ENCODE results near the gene HSD3B2.

The HSD3B2 gene

DNA sequence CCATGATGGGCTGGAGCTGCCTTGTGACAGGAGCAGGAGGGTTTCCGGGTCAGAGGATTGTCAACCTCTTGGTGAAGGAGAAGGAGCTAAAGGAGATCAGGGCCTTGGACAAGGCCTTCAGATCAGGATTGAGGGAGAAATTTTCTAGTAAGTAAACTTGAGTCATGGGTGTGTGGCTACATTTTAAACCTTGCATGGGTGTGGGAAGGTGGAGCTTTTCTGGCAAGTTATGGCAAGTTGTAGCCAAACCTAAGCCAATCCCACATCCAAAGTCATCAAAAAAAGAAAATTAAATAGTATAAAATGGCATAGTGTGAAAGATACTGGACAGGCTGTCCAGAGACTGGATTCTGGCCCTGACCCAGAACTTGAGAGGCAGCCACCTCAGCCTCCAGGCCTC, 52.3 kb downstream of the HSD3B2 start:
- TF ChIP-seq, protein P1, sequence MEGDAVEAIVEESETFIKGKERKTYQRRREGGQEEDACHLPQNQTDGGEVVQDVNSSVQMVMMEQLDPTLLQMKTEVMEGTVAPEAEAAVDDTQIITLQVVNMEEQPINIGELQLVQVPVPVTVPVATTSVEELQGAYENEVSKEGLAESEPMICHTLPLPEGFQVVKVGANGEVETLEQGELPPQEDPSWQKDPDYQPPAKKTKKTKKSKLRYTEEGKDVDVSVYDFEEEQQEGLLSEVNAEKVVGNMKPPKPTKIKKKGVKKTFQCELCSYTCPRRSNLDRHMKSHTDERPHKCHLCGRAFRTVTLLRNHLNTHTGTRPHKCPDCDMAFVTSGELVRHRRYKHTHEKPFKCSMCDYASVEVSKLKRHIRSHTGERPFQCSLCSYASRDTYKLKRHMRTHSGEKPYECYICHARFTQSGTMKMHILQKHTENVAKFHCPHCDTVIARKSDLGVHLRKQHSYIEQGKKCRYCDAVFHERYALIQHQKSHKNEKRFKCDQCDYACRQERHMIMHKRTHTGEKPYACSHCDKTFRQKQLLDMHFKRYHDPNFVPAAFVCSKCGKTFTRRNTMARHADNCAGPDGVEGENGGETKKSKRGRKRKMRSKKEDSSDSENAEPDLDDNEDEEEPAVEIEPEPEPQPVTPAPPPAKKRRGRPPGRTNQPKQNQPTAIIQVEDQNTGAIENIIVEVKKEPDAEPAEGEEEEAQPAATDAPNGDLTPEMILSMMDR (IDR thresholded peaks at IDR 0.05; ENCODE audit: insufficient read depth, missing control alignments) = no peak
- FAIRE-seq (no peak), DNase-seq (ENCODE audit: insufficient read length, low spot score) (no peak)

DNA sequence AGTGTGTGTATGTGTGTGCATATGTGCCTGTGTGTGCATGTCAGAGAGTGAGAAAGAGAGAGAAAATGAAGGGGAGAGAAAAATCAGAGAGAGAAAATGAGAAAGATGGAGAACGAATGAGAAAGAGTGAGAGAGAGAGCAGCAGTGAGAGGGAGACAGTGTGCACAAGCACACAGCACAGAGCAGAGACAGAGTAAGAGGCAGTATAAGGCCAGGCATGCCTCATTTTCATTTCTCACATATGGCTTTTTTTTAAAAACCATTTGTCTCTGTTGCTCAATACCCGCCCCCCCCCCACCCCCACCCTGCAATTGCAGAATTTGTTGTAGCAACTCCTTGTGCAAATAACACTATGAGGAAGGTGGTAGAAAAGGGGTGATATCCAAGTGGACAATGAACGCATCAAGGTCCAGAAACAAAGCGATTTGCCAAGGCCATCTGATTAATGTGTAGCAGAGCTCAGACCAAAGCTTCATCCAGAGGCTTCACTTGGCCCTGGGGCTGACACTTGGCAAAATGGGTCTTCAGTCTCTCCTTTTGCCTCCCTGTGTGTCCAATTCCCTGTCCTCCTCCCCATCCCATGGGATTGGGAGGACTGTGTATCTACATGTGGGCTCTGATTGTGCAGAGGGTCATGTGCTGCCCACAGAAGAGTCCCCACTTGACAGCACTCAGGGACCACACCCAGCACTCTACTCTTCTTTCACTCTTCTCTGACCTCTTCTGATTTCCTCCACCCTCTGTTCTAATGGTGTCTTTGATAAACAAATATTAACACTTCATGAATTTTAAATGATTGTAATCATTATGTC, 53.1 kb downstream of the HSD3B2 start:
- TF ChIP-seq, protein P1 (IDR thresholded peaks at IDR 0.05; ENCODE audit: insufficient read depth, missing control alignments) = no peak
- no peak for DNase-seq (ENCODE audit: insufficient read length, low spot score)
- FAIRE-seq = no peak

DNA sequence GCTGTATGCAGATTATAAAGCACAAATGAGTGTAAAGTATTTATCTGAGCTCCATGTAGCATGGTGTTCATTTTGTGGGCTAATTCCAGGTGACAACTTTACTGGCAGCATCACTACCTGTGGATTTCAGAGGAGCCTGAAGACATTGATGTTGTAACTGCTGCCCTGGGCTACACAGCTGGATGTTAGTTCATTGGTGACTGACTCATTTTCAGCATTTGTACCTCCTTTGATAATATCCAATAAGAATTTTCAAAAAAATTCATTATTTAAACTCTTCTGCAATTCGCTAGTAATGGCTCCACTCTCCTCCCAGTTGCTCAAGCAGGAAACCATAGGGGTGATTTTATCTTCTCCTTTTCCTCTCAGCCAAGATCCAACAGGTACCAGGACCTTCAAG, 54.8 kb downstream of the HSD3B2 start:
- TF ChIP-seq, protein P1 (IDR thresholded peaks at IDR 0.05; ENCODE audit: insufficient read depth, missing control alignments) = no peak
- FAIRE-seq (no peak), DNase-seq (ENCODE audit: insufficient read length, low spot score) (no peak)

DNA sequence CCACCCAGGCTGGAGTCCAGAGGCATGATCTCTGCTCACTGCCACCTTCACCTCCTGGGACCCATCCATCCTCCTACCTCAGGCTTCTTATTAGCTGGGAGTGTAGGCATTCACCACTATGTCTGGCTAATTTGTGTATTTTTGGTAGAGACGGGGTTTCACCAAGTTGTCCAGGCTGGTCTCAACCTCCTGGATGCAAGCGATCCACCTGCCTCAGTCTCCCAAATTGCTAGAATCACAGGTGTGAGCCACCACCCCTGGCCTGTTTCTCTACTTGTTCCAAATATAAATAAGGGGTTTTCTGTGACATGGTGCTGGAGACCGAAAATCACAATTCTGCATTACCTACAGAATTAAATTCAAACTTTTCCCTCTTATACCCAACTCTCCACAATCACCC, 55.4 kb downstream of the HSD3B2 start:
- TF ChIP-seq, protein P1 (IDR thresholded peaks at IDR 0.05; ENCODE audit: insufficient read depth, missing control alignments) = no peak
- DNase-seq (ENCODE audit: insufficient read length, low spot score) = no peak
- FAIRE-seq = no peak

DNA sequence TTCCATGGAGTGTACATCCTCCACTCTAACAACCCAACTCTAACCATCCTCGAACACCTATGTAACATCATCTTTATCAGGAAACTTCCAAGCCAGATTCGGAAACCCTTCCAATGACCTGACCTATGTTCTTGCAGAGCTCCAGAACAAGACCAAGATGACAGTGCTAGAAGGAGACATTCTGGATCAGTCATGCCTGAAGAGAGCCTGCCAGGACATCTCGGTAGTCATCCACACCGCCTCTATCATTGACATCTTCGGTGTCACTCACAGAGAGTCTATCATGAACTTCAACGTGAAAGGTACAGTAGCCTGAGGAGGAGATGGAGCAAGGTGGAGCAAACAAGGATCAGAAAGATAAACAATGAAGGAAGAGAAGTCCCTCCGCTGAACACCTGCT, 56.0 kb downstream of the HSD3B2 start:
- DNase-seq (ENCODE audit: insufficient read length, low spot score) (no peak), FAIRE-seq (no peak)
- TF ChIP-seq, protein P1 (IDR thresholded peaks at IDR 0.05; ENCODE audit: insufficient read depth, missing control alignments) = no peak

DNA sequence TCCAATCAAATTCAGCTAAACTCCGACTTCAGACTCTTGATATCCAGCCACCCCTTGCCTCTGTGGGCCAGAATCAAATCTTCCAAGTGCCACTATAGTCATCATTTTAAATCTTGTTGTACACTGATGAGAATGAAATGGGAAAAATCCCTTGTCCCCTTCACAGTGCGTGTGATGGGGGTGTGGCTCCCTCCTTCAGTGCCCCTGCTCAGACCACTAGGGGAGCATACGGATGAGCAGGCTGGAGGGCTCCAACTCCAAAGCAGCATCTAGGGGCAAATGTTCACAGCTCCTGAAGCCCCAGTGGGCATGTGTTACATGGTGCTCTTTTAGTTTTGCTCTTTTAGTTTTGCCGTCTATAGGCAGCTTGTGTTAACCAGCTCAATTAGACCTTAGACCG, 56.6 kb downstream of the HSD3B2 start:
- FAIRE-seq (no peak), DNase-seq (ENCODE audit: insufficient read length, low spot score) (no peak)
- TF ChIP-seq, protein P1 (IDR thresholded peaks at IDR 0.05; ENCODE audit: insufficient read depth, missing control alignments) = no peak

DNA sequence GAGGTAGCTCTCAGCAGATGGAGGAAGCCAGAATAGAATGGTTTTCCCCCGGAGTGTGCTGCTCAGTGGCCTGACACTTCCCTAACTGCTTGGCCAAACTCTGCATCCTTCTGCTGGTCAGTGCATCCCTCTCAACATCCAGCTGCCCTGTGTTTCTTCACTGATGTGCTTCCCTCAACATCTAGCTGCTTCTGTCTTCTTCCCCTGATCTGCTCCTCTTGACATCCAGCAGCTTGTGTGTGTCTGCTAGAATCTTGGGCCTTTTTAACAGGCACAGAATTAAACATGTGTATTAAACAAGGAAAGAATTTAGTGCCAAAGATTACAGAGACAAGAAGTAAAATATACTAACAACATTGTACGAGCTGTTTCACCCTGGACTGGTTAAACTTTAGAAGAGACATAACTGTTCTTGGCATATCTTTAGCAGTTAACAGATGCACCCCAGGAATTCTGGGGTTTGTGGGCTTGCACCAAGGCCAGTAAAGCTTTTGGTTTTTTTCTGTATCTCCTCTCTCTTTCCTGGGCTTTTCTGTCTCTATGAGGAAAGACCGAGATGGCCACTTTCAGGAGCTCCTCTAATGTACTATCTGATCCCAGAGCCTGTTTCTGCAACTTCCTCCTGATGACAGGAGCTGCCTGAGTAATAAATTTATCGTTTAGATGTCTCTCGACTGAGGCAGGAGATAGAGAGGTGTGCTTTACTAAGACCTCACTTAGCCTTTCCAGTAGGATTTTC, 57.3 kb downstream of the HSD3B2 start:
- TF ChIP-seq, protein P1 (IDR thresholded peaks at IDR 0.05; ENCODE audit: insufficient read depth, missing control alignments) = no peak
- FAIRE-seq (no peak), DNase-seq (ENCODE audit: insufficient read length, low spot score) (no peak)
